ENCODE results near the gene MYRFL.

GRCh38 chr12:69966839-69967238 is 141.8 kb downstream of the MYRFL start:
- TF ChIP-seq CTCF (conservative IDR thresholded peaks at IDR 0.05; ENCODE audit: low read length) (no peak), EZH2phosphoT487 (IDR thresholded peaks at IDR 0.05; ENCODE audit: borderline replicate concordance) (no peak)
